Fibroblast of villous mesenchyme (primary cell): ENCODE results near the gene PIF1. TPM values are rescaled to one million over a fixed set of nuclear protein-coding genes. Genes with fewer than 3 reads are reported as not detected.

Experiments used
- DNase-seq: peaks from one replicate; pipeline ENCODE4 v3.0.0-alpha.2; 2010; ENCODE audit warnings: low read depth
- H3K4me3 ChIP-seq: 2 replicates; pipeline ENCODE4 v1.5.1; 2011; ENCODE audit warnings: low read depth, mild to moderate bottlenecking, low read length
- total RNA-seq: library from RNA; depleted of rRNA; stranded (reverse); fragments of >200 nt; gene quantifications from 2 replicates; pipeline ENCODE4 v1.2.3, GENCODE V29; 2012
- TF ChIP-seq, protein P1 (sequence below): IDR thresholded peaks from 2 replicates; pipeline ENCODE4 v1.5.1; 2012; ENCODE audit warnings: low read depth, mild to moderate bottlenecking, low read length; ENCODE audit not compliant: insufficient read depth

PIF1 gene
- total RNA-seq, 1 donor, result 11.2 TPM

DNA sequence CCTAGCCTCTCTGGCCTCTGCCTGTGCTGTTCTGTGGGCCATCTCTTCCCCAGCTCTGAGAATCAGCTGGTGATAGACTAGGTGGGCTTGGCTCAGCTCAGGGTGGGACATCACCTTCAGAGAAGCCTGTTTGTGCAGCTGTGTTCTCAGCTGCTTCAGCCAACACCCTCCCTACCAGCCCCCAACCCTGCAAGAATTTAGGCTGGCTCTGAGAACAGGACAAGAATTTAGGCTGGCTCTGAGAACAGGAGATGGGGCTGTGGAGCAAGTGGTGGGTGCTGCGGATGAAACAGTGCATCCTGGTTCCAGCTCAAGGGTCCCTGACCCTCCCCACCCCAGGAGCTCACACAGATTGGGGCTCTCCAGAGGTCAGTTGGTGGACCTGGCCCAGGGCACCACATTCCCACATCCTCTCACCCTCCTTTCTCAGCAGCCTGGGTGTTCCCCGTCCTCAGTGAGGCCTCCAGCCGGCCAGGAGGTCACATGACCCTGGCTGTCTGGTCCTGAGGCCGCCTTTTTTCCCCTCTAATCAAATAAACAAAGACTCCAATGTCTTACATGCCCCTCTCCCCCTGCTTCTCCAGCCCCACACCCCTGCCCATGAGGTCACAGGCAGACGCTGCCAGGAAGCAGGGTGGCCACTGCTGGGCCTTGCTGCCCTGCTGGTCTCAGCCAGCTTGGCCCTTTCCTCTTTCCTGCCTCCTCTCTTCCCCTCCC is 31.1 kb upstream of the PIF1 start:
- no peak overlapping the region for H3K4me3 ChIP-seq
- TF ChIP-seq, protein P1, sequence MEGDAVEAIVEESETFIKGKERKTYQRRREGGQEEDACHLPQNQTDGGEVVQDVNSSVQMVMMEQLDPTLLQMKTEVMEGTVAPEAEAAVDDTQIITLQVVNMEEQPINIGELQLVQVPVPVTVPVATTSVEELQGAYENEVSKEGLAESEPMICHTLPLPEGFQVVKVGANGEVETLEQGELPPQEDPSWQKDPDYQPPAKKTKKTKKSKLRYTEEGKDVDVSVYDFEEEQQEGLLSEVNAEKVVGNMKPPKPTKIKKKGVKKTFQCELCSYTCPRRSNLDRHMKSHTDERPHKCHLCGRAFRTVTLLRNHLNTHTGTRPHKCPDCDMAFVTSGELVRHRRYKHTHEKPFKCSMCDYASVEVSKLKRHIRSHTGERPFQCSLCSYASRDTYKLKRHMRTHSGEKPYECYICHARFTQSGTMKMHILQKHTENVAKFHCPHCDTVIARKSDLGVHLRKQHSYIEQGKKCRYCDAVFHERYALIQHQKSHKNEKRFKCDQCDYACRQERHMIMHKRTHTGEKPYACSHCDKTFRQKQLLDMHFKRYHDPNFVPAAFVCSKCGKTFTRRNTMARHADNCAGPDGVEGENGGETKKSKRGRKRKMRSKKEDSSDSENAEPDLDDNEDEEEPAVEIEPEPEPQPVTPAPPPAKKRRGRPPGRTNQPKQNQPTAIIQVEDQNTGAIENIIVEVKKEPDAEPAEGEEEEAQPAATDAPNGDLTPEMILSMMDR, result peak; percentile 22
- DNase-seq, result peak; percentile 91

DNA sequence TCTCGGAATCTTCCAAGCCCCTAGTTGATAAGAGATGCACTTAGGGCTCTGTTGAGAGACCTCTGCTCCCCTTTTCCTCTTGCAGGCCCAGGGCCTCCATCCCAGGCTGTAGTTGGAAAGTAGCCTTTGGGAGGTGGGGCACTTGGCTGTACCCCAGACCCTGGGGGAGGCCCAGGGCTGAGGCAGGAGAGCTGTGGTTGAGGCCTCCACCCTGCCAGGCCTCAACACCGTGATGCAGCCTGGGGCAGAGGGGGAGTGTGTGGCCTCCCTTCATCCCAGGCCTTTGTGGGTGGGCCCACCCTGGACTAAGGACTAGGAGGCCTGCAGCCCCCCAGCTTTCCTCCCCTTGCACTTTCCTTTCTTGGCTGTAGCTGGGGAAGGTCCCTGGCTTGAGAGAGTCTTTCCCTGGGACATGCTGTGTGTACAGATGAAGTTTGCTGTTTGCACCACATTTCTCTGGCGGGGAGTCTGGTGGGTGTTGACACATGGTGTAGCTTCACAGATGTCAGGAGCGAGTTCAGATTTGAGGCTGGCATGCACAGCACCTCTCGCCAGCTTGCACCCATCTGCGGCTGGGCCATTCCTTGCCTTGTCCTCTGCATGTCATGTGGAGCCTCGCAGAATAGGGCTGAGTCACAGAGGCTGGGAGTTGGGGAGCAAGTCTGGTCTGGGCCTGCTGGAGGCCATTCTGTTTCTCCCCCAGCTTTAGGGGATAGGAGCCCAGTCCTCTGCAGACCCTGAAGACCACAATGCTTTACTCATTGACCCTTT is 29.9 kb upstream of the PIF1 start:
- TF ChIP-seq, protein P1, result no peak
- DNase-seq, result peak; percentile 51
- no peak overlapping the region for H3K4me3 ChIP-seq

DNA sequence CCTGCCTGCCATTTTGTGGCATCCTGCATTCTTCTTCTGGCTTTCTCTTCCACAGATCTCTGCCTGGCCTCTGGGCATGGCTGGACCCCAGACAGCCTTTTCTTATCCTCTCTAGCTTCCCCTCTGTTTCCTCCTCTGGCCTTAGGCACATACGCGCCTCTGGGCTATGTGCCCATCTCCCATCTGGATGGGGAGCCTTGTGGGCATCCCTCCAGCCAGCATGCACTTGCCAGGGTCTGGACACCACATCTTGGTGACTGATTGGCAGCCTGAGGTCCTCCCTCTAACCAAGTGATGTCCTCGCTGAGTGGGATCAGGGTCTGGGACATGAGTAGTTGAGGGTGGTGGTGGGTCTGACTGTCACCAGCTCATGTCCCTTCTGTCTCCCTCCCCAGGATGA is 29.1 kb upstream of the PIF1 start:
- TF ChIP-seq, protein P1, result no peak
- no peak overlapping the region for H3K4me3 ChIP-seq
- no peak for DNase-seq

DNA sequence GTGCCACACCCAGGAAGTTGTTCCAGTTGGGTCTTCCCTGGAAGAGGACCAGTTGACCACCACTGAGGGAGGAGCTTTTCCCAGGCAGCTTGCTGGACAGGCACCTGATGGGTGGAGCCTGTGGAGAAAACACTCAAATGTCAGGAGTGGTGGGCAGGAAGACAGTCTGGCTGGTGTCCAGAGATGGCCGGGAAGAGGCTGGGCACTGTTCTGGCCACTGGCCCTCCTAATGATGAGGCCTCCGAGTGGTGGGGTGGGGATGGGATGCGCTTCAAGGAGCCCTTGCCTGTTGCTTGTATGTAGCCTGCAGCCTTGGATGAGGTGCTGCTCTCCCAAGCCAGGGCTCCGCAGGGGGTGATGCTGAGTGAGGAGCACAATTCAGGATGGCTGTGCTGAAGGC is 28.6 kb upstream of the PIF1 start:
- DNase-seq, result peak; percentile 33
- H3K4me3 ChIP-seq, result no peak overlapping the region
- TF ChIP-seq, protein P1, result no peak

DNA sequence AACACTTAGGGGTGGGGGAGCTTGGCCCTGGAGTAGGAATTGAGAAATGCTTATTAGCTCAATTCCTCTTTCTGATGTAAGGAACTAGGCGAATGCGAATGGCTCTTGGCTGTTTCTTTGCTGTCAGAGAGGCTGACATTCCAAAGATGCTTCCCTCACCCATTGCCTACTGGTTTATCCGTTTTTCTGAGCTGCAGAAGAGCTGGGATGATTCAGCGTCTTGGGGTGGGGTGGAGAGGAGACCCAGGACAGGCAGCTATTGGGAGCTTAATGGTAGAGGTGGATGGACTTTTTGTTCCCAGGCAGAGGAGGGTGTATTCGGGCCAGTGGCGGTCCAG is 26.0 kb upstream of the PIF1 start:
- peak; percentile 96 for DNase-seq
- TF ChIP-seq, protein P1, result no peak
- no peak overlapping the region for H3K4me3 ChIP-seq

DNA sequence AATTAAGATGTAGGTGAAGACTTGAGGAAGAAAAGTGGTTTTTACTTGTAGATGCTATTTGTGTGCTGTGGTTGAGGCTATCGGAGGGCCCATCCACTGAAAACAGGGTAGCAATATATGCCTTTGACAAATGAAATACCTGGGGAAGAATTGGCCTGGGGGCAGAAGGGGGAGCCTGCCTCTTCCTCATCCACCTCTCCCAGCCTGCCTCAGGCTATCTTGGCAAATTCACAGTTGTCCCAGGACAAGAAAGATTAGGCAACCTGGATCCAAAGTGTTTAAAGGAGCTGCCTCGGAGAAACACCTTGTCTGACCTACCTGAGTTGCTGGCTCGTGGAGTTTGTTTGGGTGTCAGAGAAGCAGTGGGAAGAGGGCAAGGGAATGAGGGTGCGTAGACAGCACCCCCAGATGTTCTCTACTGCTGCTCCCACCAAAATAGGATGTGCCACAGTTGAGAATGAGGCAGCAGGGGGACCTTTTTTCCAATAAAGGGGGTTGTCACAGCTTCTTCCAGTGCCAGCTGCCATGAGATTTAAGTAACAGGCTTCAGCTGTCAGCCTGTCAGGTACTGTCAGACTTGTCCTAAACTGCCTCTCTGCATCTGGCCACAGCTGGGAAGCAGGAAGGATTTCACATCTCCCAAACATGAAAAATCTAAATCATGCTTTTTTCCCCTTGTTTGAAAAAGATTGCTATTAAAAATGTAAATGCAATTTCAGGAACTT is 25.5 kb upstream of the PIF1 start:
- H3K4me3 ChIP-seq, result no peak overlapping the region
- TF ChIP-seq, protein P1, result no peak
- DNase-seq, result no peak
